PFSK-1 (cell line): ENCODE data around the gene SRD5A3.

Experiments
- FOXP2 ChIP-seq: optimal IDR thresholded peaks from 2 replicates; pipeline ENCODE3; 2011; ENCODE audit warnings: borderline replicate concordance, control low read depth, inconsistent platforms; ENCODE audit not compliant: insufficient read depth; ENCODE audit errors: extremely low read length, extremely low read depth
- POLR2AphosphoS5 ChIP-seq: IDR thresholded peaks from 2 replicates; pipeline ENCODE4 v1.6.1; 2012; ENCODE audit warnings: low read depth, mild to moderate bottlenecking, control low read depth, low read length, moderate library complexity
- REST ChIP-seq, 2 experiments: IDR thresholded peaks; 2 replicates each; pipeline versions ENCODE4 v1.6.1 to v1.8.0; 2011 to 2012; ENCODE audit warnings: low read depth in 2 of 2, low read length in 2 of 2, control low read depth in 1 of 2, inconsistent platforms in 1 of 2, mild to moderate bottlenecking in 1 of 2, moderate library complexity in 1 of 2; ENCODE audit not compliant: insufficient read depth in 1 of 2
- SIN3A ChIP-seq: IDR thresholded peaks from 2 replicates; pipeline ENCODE4 v1.6.1; 2012; ENCODE audit warnings: mild to moderate bottlenecking, low read length, moderate library complexity, borderline replicate concordance; ENCODE audit not compliant: insufficient read depth
- TAF1 ChIP-seq: IDR thresholded peaks from 2 replicates; pipeline ENCODE4 v1.6.1; 2012; ENCODE audit warnings: low read length, control low read depth, borderline replicate concordance; ENCODE audit not compliant: insufficient read depth

- no peak for TF ChIP-seq POLR2AphosphoS5
- TF ChIP-seq TAF1: no peak
- no peak for TF ChIP-seq REST (IDR thresholded peaks at IDR 0.05; ENCODE audit: insufficient read depth in 1 of 2, low read depth in 2 of 2, low read length in 2 of 2)
- no peak for TF ChIP-seq SIN3A
- no peak for TF ChIP-seq FOXP2
Measured at GRCh38 chr4:55303760-55304165, 42.3 kb upstream of the SRD5A3 start.
